Nephron (organoid): ENCODE measurements around the gene PRPF4.
A peak's percentile ranks its signal among the peaks of the same experiment; 100 is the strongest.

Experiments used
- H3K27ac Mint-ChIP-seq, 3 experiments: 2 replicates each; pipeline ENCODE4 v1.8.0; 2020; ENCODE audit warnings: mixed read lengths in 3 of 3, mild to moderate bottlenecking in 2 of 3, moderate library complexity in 1 of 3
- H3K27me3 Mint-ChIP-seq: 2 replicates; pipeline ENCODE4 v1.8.0; 2021; ENCODE audit warnings: low read depth, mild to moderate bottlenecking, moderate library complexity, mixed read lengths
- H3K36me3 Mint-ChIP-seq: 2 replicates; pipeline ENCODE4 v1.8.0; 2020; ENCODE audit warnings: low read depth, mixed read lengths
- H3K4me1 Mint-ChIP-seq: 2 replicates; pipeline ENCODE4 v1.8.0; 2020; ENCODE audit warnings: mixed read lengths
- H3K4me3 Mint-ChIP-seq, 3 experiments: 2 replicates each; pipeline ENCODE4 v1.8.0; 2020; ENCODE audit warnings: mild to moderate bottlenecking in 3 of 3, mixed read lengths in 3 of 3, moderate library complexity in 2 of 3
- H3K9me3 Mint-ChIP-seq: 2 replicates; pipeline ENCODE4 v1.8.0; 2020; ENCODE audit warnings: mixed read lengths
- TF ChIP-seq, protein P1 (sequence below), 3 experiments: fragments of 200-600 bp; sonication (generic); IDR thresholded peaks; one replicate each; pipeline ENCODE4 v1.5.0; 2021; ENCODE audit warnings: antibody characterized with exemption in 3 of 3; ENCODE audit not compliant: unreplicated experiment in 3 of 3

The PRPF4 gene

DNA sequence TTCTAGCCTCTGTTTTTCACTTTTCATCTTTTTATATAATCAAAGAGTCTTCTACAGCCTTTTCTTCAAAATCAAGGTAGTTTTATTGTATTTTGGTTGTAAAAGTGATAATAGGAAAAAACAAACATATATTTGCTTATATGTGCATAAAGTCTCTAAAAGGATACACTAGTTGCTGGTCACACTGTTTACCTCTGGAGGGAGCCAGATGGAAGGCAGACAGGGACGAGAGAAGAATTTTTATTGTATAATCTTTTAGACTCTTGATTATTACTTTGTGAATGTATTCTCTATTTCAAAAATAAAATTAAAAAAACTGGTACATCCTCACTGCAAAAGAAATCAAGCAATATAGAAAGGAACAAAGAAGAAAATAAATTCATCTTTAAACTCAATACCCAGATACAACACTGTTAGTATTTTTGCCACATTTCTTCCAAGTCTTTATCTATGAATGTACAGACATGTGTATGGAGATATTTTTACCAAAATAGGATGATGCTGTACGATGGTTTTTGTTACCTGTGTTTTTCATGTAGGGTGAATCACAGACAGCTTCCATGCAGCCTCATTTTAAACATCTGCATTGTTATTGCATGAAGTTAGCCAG lies 33.9 kb downstream of the PRPF4 start:
- H3K4me3 Mint-ChIP-seq: no peak overlapping the region
- H3K4me1 Mint-ChIP-seq: peaks cover 22% of the 10 kb centered on the region
- H3K9me3 Mint-ChIP-seq: no peaks in the 10 kb centered on the region
- no peaks in the 10 kb centered on the region for H3K36me3 Mint-ChIP-seq
- TF ChIP-seq, protein P1, sequence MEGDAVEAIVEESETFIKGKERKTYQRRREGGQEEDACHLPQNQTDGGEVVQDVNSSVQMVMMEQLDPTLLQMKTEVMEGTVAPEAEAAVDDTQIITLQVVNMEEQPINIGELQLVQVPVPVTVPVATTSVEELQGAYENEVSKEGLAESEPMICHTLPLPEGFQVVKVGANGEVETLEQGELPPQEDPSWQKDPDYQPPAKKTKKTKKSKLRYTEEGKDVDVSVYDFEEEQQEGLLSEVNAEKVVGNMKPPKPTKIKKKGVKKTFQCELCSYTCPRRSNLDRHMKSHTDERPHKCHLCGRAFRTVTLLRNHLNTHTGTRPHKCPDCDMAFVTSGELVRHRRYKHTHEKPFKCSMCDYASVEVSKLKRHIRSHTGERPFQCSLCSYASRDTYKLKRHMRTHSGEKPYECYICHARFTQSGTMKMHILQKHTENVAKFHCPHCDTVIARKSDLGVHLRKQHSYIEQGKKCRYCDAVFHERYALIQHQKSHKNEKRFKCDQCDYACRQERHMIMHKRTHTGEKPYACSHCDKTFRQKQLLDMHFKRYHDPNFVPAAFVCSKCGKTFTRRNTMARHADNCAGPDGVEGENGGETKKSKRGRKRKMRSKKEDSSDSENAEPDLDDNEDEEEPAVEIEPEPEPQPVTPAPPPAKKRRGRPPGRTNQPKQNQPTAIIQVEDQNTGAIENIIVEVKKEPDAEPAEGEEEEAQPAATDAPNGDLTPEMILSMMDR (IDR thresholded peaks at IDR 0.05; ENCODE audit: unreplicated experiment in 3 of 3): peak; percentile 61 to 75 (median 68)
- no peak overlapping the region for H3K27ac Mint-ChIP-seq
- H3K27me3 Mint-ChIP-seq: no peaks in the 10 kb centered on the region

DNA sequence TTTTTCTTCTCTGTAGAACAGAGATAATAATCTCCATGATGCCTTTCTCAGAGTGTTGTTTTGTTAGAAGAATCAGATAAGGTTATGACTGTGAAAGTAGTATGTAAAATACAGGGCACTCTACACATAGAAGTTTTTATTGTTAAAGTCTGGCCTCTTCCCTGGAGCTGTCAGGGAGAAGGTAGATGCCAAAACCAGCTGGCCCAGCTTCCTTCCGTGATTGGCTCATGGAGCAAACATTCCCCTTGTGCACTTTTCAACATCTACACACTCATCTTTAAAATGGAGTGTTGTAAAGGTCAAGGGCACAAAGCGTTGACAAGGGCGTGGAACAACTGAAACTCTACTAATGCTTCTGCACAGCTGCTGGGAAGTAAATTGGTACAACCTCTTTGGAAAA lies 35.1 kb downstream of the PRPF4 start:
- no peaks in the 10 kb centered on the region for H3K36me3 Mint-ChIP-seq
- H3K27ac Mint-ChIP-seq: no peak overlapping the region

GRCh38 chr9:113311961-113312360 lies 36.5 kb downstream of the PRPF4 start:
- no peaks in the 10 kb centered on the region for H3K27me3 Mint-ChIP-seq

More for the DNA sequence above, 35.1 kb downstream of the PRPF4 start:
- no peaks in the 10 kb centered on the region for H3K27me3 Mint-ChIP-seq
- no peaks in the 10 kb centered on the region for H3K9me3 Mint-ChIP-seq
- H3K4me1 Mint-ChIP-seq: peaks cover 22% of the 10 kb centered on the region
- no peak overlapping the region for H3K4me3 Mint-ChIP-seq
- TF ChIP-seq, protein P1 (IDR thresholded peaks at IDR 0.05; ENCODE audit: unreplicated experiment in 3 of 3): no peak

DNA sequence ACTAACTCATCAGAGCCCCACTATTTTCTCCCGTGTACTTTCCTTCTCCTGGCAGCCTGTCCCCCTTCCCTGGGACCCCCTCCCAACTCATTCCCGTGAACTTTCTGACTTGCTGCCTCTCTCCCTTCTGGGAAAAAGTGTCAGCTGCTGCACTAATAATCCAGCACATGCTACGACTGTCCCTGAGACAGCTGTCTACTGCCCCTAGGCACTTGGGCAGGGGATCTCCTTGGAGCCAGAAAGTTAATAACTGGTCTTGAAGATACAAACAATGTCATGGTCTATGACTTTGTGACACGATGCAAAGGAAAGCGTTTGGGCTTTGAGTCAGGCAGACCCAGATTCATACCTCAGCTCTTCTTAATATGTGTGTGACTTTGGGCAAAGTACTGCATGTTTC lies 37.8 kb downstream of the PRPF4 start:
- peaks cover 4% of the 10 kb centered on the region for H3K36me3 Mint-ChIP-seq
- H3K4me3 Mint-ChIP-seq: peak overlapping the region in 1 of 3 experiments; percentile 38
- H3K27me3 Mint-ChIP-seq: no peaks in the 10 kb centered on the region
- peak overlapping the region; percentile 28 to 72 (median 45) for H3K27ac Mint-ChIP-seq
- H3K9me3 Mint-ChIP-seq: no peaks in the 10 kb centered on the region
- H3K4me1 Mint-ChIP-seq: peaks cover 18% of the 10 kb centered on the region
- TF ChIP-seq, protein P1 (IDR thresholded peaks at IDR 0.05; ENCODE audit: unreplicated experiment in 3 of 3): no peak

More at GRCh38 chr9:113311961-113312360, 36.5 kb downstream of the PRPF4 start:
- Mint-ChIP-seq H3K4me1 (peaks cover 22% of the 10 kb centered on the region), H3K9me3 (no peaks in the 10 kb centered on the region), H3K27ac (no peak overlapping the region), H3K4me3 (no peak overlapping the region), H3K36me3 (no peaks in the 10 kb centered on the region)
- TF ChIP-seq, protein P1 (IDR thresholded peaks at IDR 0.05; ENCODE audit: unreplicated experiment in 3 of 3): no peak

GRCh38 chr9:113315231-113315630 lies 39.8 kb downstream of the PRPF4 start:
- Mint-ChIP-seq H3K27ac (no peak overlapping the region), H3K27me3 (no peaks in the 10 kb centered on the region), H3K9me3 (no peaks in the 10 kb centered on the region), H3K4me3 (no peak overlapping the region), H3K36me3 (peaks cover 8% of the 10 kb centered on the region), H3K4me1 (peaks cover 13% of the 10 kb centered on the region)
- TF ChIP-seq, protein P1 (IDR thresholded peaks at IDR 0.05; ENCODE audit: unreplicated experiment in 3 of 3): no peak

GRCh38 chr9:113316030-113316429 lies 40.6 kb downstream of the PRPF4 start:
- H3K4me1 Mint-ChIP-seq: peaks cover 9% of the 10 kb centered on the region
- H3K4me3 Mint-ChIP-seq: no peak overlapping the region
- no peaks in the 10 kb centered on the region for H3K27me3 Mint-ChIP-seq
- no peak overlapping the region for H3K27ac Mint-ChIP-seq
- TF ChIP-seq, protein P1 (IDR thresholded peaks at IDR 0.05; ENCODE audit: unreplicated experiment in 3 of 3): no peak
- peaks cover 8% of the 10 kb centered on the region for H3K36me3 Mint-ChIP-seq
- no peaks in the 10 kb centered on the region for H3K9me3 Mint-ChIP-seq
